HG02981 (cell line): ENCODE data around the gene SERPIND1.

Experiments used
- ATAC-seq: cut with Tn5 transposase; IDR thresholded peaks from one replicate; pipeline ENCODE4 v1.9.1; 2021; ENCODE audit warnings: mild to moderate bottlenecking, moderate library complexity; ENCODE audit not compliant: unreplicated experiment

SERPIND1 gene

GRCh38 chr22:20788627-20789344 is 14.9 kb downstream of the SERPIND1 start:
- no peak for ATAC-seq

GRCh38 chr22:20792221-20792965 is 18.5 kb downstream of the SERPIND1 start:
- ATAC-seq, result no peak

- no peak for ATAC-seq
Measured at GRCh38 chr22:20792966-20793728, 19.2 kb downstream of the SERPIND1 start.

- ATAC-seq, result no peak
Measured at GRCh38 chr22:20793748-20794649, 20.1 kb downstream of the SERPIND1 start.

GRCh38 chr22:20794650-20795413 is 20.9 kb downstream of the SERPIND1 start:
- no peak for ATAC-seq

- no peak for ATAC-seq
Measured at GRCh38 chr22:20796731-20797130, 22.8 kb downstream of the SERPIND1 start.

- ATAC-seq, result no peak
Measured at GRCh38 chr22:20798218-20798617, 24.3 kb downstream of the SERPIND1 start.

- ATAC-seq, result no peak
Measured at GRCh38 chr22:20798974-20799373, 25.1 kb downstream of the SERPIND1 start.

GRCh38 chr22:20799449-20799848 is 25.5 kb downstream of the SERPIND1 start:
- no peak for ATAC-seq

- ATAC-seq, result no peak
Measured at GRCh38 chr22:20802452-20802851, 28.5 kb downstream of the SERPIND1 start.

- no peak for ATAC-seq
Measured at GRCh38 chr22:20802922-20803553, 29.1 kb downstream of the SERPIND1 start.

- no peak for ATAC-seq
Measured at GRCh38 chr22:20803696-20804324, 29.9 kb downstream of the SERPIND1 start.

GRCh38 chr22:20804650-20805049 is 30.7 kb downstream of the SERPIND1 start:
- no peak for ATAC-seq

GRCh38 chr22:20805972-20806471 is 32.1 kb downstream of the SERPIND1 start:
- no peak for ATAC-seq

GRCh38 chr22:20807315-20807752 is 33.4 kb downstream of the SERPIND1 start:
- no peak for ATAC-seq

- ATAC-seq, result no peak
Measured at GRCh38 chr22:20808844-20809243, 34.9 kb downstream of the SERPIND1 start.

- no peak for ATAC-seq
Measured at GRCh38 chr22:20809538-20810185, 35.7 kb downstream of the SERPIND1 start.

GRCh38 chr22:20810645-20811044 is 36.7 kb downstream of the SERPIND1 start:
- ATAC-seq, result no peak
